Natural killer cell treated with Interleukin-12 subunit alpha and Interleukin-12 subunit beta and Interleukin-15 and Interleukin-18, amount 100 ng/mL, for 72 hours (primary cell): ENCODE data around the gene ACIN1. TPM values are rescaled to one million over a fixed set of nuclear protein-coding genes. Genes with fewer than 3 reads are reported as not detected.

Source experiments
- ATAC-seq, 2 donors: fragments of 150-1000 bp; cut with Tn5 transposase in 1 of 2; sonication (Bioruptor Pico), chemical (Tn5 transposase) in 1 of 2; 2 replicates each; pipeline ENCODE4 v1.10.0; 2021
- DNase-seq: peaks from one replicate; pipeline ENCODE4 v3.0.0; 2022; ENCODE audit warnings: low spot score
- H3K27ac Mint-ChIP-seq, 2 donors: 1 replicate in 1 of 2; 2 replicates in 1 of 2; pipeline ENCODE4 v1.8.0; 2022; ENCODE audit warnings: mixed read lengths in 2 of 2, mild to moderate bottlenecking in 1 of 2, moderate library complexity in 1 of 2
- H3K27me3 Mint-ChIP-seq, 2 donors: 1 replicate in 1 of 2; 2 replicates in 1 of 2; pipeline ENCODE4 v1.8.0; 2022; ENCODE audit warnings: mixed read lengths in 2 of 2
- H3K36me3 Mint-ChIP-seq: one replicate; pipeline ENCODE4 v1.8.0; 2022; ENCODE audit warnings: mixed read lengths
- H3K4me1 Mint-ChIP-seq, 2 donors: 1 replicate in 1 of 2; 2 replicates in 1 of 2; pipeline ENCODE4 v1.8.0; 2022; ENCODE audit warnings: low read depth in 2 of 2, mixed read lengths in 2 of 2, mild to moderate bottlenecking in 1 of 2
- H3K4me3 Mint-ChIP-seq: one replicate; pipeline ENCODE4 v1.8.0; 2022; ENCODE audit warnings: mixed read lengths
- H3K9me3 Mint-ChIP-seq: 2 replicates; pipeline ENCODE4 v1.8.0; 2022; ENCODE audit warnings: mixed read lengths
- total RNA-seq, 2 donors: library from RNA; stranded (reverse); gene quantifications; one replicate each; pipeline ENCODE4 v1.2.3, GENCODE V29; 2022

Gene ACIN1
- total RNA-seq, 2 donors from 2014 or later, result 186 to 250 TPM

DNA sequence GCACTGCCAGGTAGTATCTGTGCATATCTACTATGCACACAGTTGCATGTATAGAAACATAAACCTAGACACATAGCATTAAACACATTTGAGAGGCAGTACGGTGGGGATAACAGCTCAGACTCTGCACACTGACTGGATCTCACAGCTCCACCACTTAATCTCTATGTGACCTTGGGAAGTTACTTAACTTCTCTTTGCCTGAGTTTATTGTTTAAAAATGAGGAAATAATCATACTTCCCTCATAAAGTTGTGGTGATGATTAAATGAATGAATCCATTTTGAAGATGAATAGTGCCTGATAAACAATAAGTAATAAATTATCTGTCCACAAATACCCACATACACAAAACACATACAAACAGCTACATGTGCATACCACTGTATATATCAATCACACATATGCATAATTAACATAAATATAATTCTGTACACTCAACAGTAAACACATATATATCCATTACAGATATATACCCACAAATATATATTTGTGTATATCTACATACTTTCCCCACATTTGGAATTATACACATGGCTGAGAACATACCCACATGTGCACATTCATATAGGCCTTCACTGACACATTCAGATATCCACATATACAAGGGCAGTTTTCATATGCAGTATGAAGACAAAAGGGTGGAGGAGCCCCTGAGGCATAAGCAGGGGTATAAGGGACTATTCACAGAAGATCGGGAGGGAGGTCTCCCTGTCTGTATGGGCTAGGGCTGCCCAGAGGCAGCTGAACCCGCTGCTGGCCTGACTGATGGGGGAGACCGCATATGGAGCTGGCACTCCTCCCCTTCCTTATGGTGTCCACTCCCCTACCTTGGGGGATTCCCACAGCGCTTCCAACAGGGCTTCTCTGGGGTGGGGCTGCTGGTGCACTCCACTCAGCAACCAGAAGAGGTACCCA is 43.5 kb downstream of the ACIN1 start:
- DNase-seq, result no peak
- Mint-ChIP-seq H3K27ac (no peak overlapping the region), H3K27me3 (peaks cover 4 to 7% of the 10 kb centered on the region in 2 donors), H3K4me1 (peaks cover 7 to 11% of the 10 kb centered on the region in 2 donors), H3K9me3 (no peaks in the 10 kb centered on the region), H3K36me3 (no peaks in the 10 kb centered on the region), H3K4me3 (no peak overlapping the region)
- no peak for ATAC-seq

DNA sequence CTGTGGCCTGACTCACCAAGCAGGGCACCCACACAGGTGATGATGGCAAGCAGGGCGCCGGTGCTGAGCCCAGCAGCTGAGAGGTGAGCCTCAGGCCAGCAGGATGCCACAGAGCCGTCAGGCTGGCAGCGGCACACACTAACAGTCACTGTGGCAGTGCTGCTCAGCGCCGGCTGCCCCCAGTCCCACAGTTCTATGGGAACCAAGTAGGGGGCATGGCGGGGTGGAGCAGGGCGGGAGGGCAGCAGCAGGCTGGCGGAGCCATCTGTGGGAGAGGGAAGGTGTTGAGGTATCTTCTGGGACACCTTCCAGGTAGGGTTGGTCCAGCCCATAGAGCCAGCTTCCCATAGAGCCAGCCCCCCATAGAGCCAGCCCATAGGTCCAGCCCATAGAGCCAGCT is 45.9 kb downstream of the ACIN1 start:
- Mint-ChIP-seq H3K4me3 (no peak overlapping the region), H3K36me3 (no peaks in the 10 kb centered on the region), H3K4me1 (peaks cover 0 to 3% of the 10 kb centered on the region in 2 donors), H3K27ac (no peak overlapping the region), H3K9me3 (no peaks in the 10 kb centered on the region), H3K27me3 (peaks cover 0 to 4% of the 10 kb centered on the region in 2 donors)
- ATAC-seq (no peak), DNase-seq (no peak)

DNA sequence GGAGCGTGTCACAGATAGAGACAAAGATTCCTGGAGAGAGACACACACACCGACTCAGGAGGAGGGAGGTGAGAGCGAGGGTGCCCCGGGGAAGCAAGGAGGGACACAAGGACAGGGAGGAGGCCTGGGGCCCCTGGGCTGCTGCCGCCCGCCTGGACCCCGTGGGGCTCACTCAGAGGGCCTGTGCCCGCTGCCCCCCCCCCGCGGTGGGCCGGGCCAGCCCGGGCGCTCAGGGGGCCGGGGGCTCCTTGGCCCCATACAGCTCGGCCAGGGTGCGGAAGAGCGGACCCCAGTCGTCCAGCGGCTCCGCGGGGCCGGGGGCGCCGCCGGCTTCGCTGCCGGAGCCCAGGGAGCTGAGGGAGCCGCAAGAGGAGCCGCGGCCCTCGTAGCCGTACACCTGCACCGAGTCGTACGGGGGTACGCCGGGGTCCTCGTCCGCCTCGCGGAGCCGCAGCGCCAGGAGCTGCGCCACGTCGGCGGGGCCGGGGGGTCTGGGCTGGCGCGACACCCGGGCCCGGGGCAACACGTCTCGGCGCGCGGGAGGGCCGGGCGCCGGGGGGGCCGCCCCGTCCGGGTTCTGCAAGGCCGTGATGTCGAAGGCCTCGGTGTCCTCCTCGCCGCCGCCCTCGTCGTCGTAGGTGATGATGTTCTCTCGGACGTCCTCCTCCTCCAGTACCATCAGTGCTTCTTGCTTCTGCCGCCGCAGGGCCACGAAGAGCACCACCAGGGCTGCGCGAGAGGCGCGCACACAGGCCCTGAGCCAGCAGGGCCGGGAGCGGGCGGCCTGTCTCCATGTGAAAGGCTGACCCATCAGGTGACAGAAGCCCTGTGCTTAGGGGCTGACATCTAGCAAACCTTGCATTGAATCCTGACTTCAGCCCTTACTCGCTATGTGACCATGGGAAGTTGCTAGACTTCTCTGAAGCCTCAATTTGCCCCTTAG is 46.9 kb downstream of the ACIN1 start:
- no peak for ATAC-seq
- no peaks in the 10 kb centered on the region for H3K9me3 Mint-ChIP-seq
- H3K36me3 Mint-ChIP-seq, result no peaks in the 10 kb centered on the region
- no peak overlapping the region for H3K27ac Mint-ChIP-seq
- H3K27me3 Mint-ChIP-seq, result peaks cover 0 to 4% of the 10 kb centered on the region in 2 donors
- no peak for DNase-seq
- H3K4me1 Mint-ChIP-seq, result peaks cover 0 to 1% of the 10 kb centered on the region in 2 donors
- no peak overlapping the region for H3K4me3 Mint-ChIP-seq

DNA sequence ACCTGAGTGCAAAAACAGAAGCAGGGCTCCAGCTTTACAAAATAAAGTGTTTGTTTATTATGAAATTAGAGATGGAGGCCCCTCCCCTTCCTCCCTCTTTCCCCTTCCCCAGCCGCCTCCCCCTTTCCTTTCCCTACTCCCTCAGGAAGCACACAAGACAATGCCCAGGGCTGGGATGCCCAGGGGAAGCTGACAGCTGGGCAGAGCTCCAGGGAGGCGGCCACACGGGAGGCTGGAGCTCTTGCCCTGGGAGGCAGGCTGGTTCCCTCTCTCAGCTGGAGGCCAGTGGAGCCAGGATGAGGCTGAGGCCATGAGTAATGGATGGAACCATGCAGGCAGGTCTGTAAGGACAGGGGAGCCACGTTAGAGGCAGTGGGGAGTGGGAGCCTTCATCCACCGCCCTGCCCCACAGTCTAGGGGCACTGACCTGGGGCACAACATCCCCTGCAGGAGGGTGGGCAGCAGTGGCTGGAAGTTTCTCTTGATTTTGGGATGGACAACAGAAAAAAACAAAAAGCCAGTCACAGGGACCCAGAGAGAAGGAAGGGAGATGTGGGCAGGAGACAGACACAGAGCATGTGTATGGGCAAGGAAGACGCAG is 47.8 kb downstream of the ACIN1 start:
- H3K4me3 Mint-ChIP-seq, result no peak overlapping the region
- H3K27ac Mint-ChIP-seq, result no peak overlapping the region
- H3K9me3 Mint-ChIP-seq, result no peaks in the 10 kb centered on the region
- peaks cover 0 to 4% of the 10 kb centered on the region in 2 donors for H3K27me3 Mint-ChIP-seq
- no peak for ATAC-seq
- DNase-seq, result no peak
- H3K4me1 Mint-ChIP-seq, result no peaks in the 10 kb centered on the region
- H3K36me3 Mint-ChIP-seq, result no peaks in the 10 kb centered on the region

DNA sequence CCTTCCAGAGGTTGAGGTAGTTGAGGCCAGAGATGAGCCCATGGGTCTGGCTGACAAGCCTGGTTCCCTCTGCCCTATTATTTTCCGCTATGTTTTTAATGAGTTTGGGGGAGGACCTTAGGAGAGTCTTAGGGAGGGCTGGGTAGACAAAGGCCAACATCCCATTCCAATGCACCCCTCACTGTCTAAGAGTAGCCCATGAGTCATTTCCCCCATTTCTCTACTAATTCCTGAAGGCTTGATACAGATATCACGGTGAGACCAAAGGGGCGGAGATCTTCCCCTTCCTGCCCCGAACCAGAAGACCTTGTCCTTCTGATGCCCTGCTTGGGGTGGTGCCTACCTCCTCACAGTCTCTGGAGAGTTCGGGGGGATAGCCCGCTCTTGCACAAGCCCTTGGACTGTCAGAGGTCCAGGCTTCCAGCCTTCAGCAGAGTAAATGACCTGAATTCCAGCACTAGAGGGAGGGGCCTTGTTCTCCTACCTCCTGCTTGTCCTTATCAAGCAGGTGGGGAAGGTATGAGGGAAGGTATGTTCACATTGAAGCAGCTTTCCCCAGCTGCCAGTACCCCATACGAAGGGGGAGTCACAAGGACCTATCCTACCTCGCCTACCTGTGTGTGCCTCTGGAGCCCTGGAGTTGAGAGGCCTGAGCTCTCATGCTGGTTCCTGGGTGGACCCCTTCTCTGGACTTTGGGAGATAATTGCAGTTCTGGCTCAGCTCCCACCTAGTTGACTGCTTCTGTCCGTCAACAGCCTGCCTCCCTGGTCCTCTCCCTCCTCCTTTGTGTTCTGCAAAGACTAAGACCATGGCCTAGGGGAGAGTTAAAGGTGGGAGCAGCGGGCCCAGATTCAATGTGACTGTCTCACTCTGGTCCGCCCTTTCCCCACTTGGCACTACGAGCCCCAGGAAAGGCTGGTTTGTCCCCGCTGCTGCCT is 49.2 kb downstream of the ACIN1 start:
- no peak for ATAC-seq

DNA sequence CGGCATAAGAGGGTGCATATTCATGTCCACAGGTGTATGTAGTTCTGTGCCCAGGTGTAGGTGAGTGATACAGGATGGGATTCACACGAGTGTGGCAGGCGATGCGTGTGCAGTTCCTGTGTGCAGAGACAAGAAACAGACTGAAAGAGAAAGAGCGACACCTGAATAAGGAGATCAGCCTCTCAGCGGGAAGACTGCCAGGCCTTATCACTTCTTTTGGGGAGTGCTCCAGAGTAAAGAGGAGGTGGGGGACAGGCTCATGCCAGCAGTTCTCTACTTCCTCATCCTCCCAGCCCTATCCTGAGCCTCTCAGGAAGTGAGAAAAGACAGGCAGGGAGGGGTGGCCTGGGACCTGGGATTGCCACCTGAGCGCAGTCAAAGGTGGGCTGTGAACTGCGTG is 50.1 kb downstream of the ACIN1 start:
- no peaks in the 10 kb centered on the region for H3K9me3 Mint-ChIP-seq
- ATAC-seq, result no peak
- H3K27ac Mint-ChIP-seq, result no peak overlapping the region
- no peaks in the 10 kb centered on the region for H3K4me1 Mint-ChIP-seq
- H3K4me3 Mint-ChIP-seq, result no peak overlapping the region
- H3K27me3 Mint-ChIP-seq, result peaks cover 0 to 4% of the 10 kb centered on the region in 2 donors
- H3K36me3 Mint-ChIP-seq, result no peaks in the 10 kb centered on the region
- peak; percentile 16 for DNase-seq

More for the DNA sequence above, 49.2 kb downstream of the ACIN1 start:
- no peak overlapping the region for H3K4me3 Mint-ChIP-seq
- no peaks in the 10 kb centered on the region for H3K9me3 Mint-ChIP-seq
- peaks cover 0 to 4% of the 10 kb centered on the region in 2 donors for H3K27me3 Mint-ChIP-seq
- H3K4me1 Mint-ChIP-seq, result no peaks in the 10 kb centered on the region
- H3K27ac Mint-ChIP-seq, result no peak overlapping the region
- no peaks in the 10 kb centered on the region for H3K36me3 Mint-ChIP-seq
- DNase-seq, result no peak

DNA sequence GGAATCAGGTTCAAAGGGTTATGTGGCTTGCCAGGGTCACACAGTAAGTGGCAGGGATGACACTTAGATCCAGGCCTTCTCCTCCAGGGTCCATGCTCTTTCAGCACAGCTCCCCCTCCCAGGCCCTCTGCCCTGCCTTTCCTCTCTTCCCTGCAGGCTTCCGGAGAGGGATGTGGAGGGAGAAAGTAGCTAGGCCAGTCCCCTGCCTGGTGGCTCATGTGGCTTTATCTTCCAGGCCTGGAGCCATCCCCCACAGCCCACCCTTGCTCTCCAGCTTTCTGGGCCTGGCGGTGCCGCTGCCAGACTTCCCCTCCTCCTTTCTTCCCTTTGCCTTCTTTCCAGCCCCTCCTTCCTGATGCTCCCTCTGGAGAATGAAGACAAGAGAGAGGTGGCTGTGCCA is 51.2 kb downstream of the ACIN1 start:
- no peaks in the 10 kb centered on the region for H3K9me3 Mint-ChIP-seq
- H3K4me3 Mint-ChIP-seq, result no peak overlapping the region
- no peak overlapping the region for H3K27ac Mint-ChIP-seq
- no peaks in the 10 kb centered on the region for H3K36me3 Mint-ChIP-seq
- ATAC-seq (no peak), DNase-seq (peak; percentile 40)
- H3K4me1 Mint-ChIP-seq, result no peaks in the 10 kb centered on the region
- H3K27me3 Mint-ChIP-seq, result peaks cover 0 to 4% of the 10 kb centered on the region in 2 donors

DNA sequence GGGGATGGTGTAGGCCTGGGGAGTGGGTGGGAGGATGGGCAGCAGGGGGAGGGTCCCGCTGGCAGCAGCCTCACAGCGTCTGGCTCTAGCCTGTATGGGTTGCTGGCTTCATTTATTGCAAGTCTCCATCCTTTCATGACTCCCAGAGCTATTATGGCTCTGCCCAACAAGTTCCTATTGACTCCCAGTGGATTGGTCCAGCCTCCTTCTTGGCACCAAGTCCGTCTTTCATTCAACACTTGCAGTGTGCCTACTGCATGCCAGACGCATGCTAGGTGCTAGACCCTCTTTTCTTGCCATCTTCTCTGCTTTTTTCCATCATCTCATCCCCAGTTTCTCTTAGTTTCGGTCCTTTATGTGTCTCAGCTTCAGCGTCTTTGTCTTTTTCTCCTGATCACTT is 51.8 kb downstream of the ACIN1 start:
- ATAC-seq, result peak in 1 of 2 donors; percentile 29
- H3K4me1 Mint-ChIP-seq, result no peaks in the 10 kb centered on the region
- H3K27me3 Mint-ChIP-seq, result peaks cover 0 to 4% of the 10 kb centered on the region in 2 donors
- DNase-seq, result no peak
- no peak overlapping the region for H3K27ac Mint-ChIP-seq
- no peak overlapping the region for H3K4me3 Mint-ChIP-seq
- no peaks in the 10 kb centered on the region for H3K36me3 Mint-ChIP-seq
- H3K9me3 Mint-ChIP-seq, result no peaks in the 10 kb centered on the region

DNA sequence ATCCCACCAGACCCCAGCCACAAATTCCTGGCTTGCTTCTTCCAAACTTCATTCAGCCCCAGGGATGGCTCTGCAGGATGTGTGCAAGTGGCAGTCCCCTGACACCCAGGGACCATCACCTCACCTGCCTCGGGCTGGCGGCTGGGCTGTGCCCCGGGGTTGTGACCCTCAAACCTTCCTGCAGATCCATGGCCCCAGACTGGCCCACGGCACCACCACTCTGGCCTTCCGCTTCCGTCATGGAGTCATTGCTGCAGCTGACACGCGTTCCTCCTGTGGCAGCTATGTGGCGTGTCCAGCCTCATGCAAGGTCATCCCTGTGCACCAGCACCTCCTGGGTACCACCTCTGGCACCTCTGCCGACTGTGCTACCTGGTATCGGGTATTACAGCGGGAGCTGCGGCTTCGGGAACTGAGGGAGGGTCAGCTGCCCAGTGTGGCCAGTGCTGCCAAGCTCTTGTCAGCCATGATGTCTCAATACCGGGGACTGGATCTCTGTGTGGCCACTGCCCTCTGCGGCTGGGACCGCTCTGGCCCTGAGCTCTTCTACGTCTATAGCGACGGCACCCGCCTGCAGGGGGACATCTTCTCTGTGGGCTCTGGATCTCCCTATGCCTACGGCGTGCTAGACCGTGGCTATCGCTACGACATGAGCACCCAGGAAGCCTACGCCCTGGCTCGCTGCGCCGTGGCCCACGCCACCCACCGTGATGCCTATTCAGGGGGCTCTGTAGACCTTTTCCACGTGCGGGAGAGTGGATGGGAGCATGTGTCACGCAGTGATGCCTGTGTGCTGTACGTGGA is 52.6 kb downstream of the ACIN1 start, which contains the start of gene PSMB11:
Gene PSMB11, plus strand, starts transcription at position 51 of the 804 bp plus-strand sequence. Its CDS starts 14 bp downstream, at position 65.
- ATAC-seq, result peak; percentile 8 to 13
- Mint-ChIP-seq H3K27me3 (peaks cover 0 to 2% of the 10 kb centered on the region in 2 donors), H3K4me1 (no peaks in the 10 kb centered on the region)

DNA sequence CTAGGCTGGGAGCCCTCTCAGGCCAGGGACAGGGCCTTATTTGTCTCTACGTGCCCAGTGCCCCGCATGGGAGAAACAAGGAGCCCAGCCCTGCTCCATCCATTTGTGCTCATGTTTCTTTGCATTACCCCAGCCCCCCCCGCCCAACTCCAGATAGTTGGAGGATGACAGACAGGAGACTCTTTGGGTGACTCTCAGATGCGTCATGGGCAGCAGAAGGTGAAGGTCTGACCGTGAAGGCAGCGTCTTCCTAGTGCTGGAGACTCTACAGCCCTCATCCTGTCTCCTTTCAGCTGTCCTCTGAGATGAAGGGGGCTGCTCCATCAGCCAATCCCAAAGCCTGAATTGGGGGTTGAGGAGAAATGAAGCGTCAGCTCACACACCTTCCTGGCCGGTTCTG is 53.2 kb downstream of the ACIN1 start:
- ATAC-seq, result no peak
- no peak for DNase-seq
- Mint-ChIP-seq H3K9me3 (no peaks in the 10 kb centered on the region), H3K27ac (no peak overlapping the region), H3K27me3 (no peaks in the 10 kb centered on the region), H3K36me3 (no peaks in the 10 kb centered on the region), H3K4me1 (no peaks in the 10 kb centered on the region), H3K4me3 (no peak overlapping the region)

More for the DNA sequence above, 52.6 kb downstream of the ACIN1 start, which contains the start of gene PSMB11:
- Mint-ChIP-seq H3K27ac (no peak within 1 kb of the TSS), H3K9me3 (no peaks in the 10 kb centered on the region), H3K36me3 (no peaks in the 10 kb centered on the region), H3K4me3 (no peak within 1 kb of the TSS)
- no peak for DNase-seq

DNA sequence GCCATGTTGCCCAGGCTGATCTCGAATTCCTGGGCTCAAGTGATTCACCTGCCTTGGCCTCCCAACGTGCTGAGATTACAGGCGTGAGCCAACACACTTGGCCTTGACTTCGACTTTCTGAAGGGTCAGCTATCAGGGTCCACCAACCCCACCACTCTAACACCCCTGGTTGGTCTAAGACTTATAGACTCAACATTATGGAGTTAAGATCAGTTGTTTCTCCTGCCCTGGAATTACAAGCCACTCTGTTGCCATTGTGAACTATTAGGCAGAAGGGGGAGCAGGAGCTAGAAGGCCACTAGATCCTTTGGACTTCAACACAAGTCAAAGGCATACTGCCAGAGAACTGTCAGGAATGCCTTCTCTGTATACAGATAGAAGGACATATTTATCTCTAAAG is 54.8 kb downstream of the ACIN1 start:
- Mint-ChIP-seq H3K27me3 (no peaks in the 10 kb centered on the region), H3K36me3 (no peaks in the 10 kb centered on the region), H3K9me3 (no peaks in the 10 kb centered on the region), H3K27ac (no peak overlapping the region), H3K4me1 (peaks cover 6 to 7% of the 10 kb centered on the region in 2 donors), H3K4me3 (no peak overlapping the region)
- ATAC-seq (no peak), DNase-seq (peak; percentile 15)
